ENCODE data around the gene UBR1.

Gene UBR1

DNA sequence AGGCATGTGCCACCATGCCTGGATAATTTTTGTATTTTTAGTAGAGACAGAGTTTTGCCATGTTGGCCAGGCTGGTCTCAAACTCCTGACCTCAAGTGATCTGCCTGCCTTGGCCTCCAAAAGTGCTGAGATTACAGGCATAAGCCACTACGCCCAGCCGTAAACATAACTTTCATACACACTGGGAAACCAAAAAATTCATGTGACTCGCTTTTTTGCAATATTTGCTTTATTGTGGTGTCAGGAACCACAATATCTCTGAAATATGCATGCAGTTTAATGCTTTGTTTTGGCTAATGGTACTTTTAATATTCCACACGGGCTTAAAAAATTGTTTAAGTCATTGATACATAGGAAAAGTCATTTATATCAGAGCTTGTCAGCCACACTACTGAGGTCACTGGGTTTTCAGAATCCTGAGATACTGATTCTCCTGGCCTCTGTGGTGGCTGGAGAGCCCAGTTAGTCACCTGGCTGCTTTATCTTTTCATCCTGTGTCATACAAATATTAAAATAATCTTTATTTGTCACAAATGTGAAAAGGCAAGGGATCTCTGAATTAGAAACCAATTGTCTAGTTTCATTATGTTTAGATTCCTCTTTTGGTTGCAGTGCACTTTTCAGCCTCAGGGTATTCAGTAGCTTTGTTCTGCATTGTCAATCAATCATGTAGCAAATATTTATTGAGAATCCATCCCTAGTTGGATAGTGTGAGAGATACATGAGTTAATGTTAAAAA, 37.5 kb upstream of the UBR1 start:
- no peak overlapping the region for H3K27ac ChIP-seq (ENCODE audit: low read length)
- peaks cover 13% of the 10 kb centered on the region for H3K4me1 ChIP-seq (ENCODE audit: low read length)
- 0 out of 2 replicates have a peak, but pooled peaks cover 4% of the 10 kb centered on the region for H3F3A ChIP-seq (ENCODE audit: insufficient read depth, low read length)
- no peaks in the 10 kb centered on the region for H3K27me3 ChIP-seq (replicated peaks; ENCODE audit: insufficient read depth, low read length)
- H3K9me2 ChIP-seq (replicated peaks; ENCODE audit: insufficient read depth, low read length): no peaks in the 10 kb centered on the region
- no peak overlapping the region for H3K9ac ChIP-seq (ENCODE audit: low read length)
- H3K79me2 ChIP-seq (ENCODE audit: low read length): peaks cover 11% of the 10 kb centered on the region; the same call in 1 of the 2 replicates
- no peak for TF ChIP-seq EZH2 (optimal IDR thresholded peaks at IDR 0.05; ENCODE audit: low read depth, low read length)
- no peak for TF ChIP-seq EZH2phosphoT487 (IDR thresholded peaks at IDR 0.05; ENCODE audit: low read length)
- TF ChIP-seq, protein P1, sequence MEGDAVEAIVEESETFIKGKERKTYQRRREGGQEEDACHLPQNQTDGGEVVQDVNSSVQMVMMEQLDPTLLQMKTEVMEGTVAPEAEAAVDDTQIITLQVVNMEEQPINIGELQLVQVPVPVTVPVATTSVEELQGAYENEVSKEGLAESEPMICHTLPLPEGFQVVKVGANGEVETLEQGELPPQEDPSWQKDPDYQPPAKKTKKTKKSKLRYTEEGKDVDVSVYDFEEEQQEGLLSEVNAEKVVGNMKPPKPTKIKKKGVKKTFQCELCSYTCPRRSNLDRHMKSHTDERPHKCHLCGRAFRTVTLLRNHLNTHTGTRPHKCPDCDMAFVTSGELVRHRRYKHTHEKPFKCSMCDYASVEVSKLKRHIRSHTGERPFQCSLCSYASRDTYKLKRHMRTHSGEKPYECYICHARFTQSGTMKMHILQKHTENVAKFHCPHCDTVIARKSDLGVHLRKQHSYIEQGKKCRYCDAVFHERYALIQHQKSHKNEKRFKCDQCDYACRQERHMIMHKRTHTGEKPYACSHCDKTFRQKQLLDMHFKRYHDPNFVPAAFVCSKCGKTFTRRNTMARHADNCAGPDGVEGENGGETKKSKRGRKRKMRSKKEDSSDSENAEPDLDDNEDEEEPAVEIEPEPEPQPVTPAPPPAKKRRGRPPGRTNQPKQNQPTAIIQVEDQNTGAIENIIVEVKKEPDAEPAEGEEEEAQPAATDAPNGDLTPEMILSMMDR (IDR thresholded peaks at IDR 0.05; ENCODE audit: low read length): no peak; the same call in 1 of the 2 replicates
- H2AFZ ChIP-seq (ENCODE audit: low read length): no peak overlapping the region
- peaks cover 2% of the 10 kb centered on the region; the same call in 1 of the 2 replicates for H3K36me3 ChIP-seq (replicated peaks; ENCODE audit: insufficient read depth, low read length)
- no peaks in the 10 kb centered on the region for H3K9me3 ChIP-seq (replicated peaks; ENCODE audit: insufficient read depth, low read length)
- H3K4me2 ChIP-seq (ENCODE audit: low read depth, low read length): no peak overlapping the region
- H3K4me3 ChIP-seq (ENCODE audit: low read length): no peak overlapping the region
- no peaks in the 10 kb centered on the region for H4K20me1 ChIP-seq (ENCODE audit: insufficient read depth, low read length)
- DNase-seq: no peak

GRCh38 chr15:43135351-43135750, 29.5 kb upstream of the UBR1 start:
- Histone ChIP-seq H3K4me3 (ENCODE audit: low read length) (no peak overlapping the region), H3K9me3 (replicated peaks; ENCODE audit: insufficient read depth, low read length) (no peaks in the 10 kb centered on the region), H3F3A (ENCODE audit: insufficient read depth, low read length) (peaks cover 14% of the 10 kb centered on the region), H3K79me2 (ENCODE audit: low read length) (peaks cover 47% of the 10 kb centered on the region), H2AFZ (ENCODE audit: low read length) (no peak overlapping the region), H3K27me3 (replicated peaks; ENCODE audit: insufficient read depth, low read length) (no peaks in the 10 kb centered on the region), H3K4me1 (ENCODE audit: low read length) (peaks cover 8% of the 10 kb centered on the region; the same call in 1 of the 2 replicates), H3K4me2 (ENCODE audit: low read depth, low read length) (peak overlapping the region; percentile 77; the same call in 1 of the 2 replicates), H3K9ac (ENCODE audit: low read length) (no peak overlapping the region), H3K27ac (ENCODE audit: low read length) (no peak overlapping the region), H3K9me2 (replicated peaks; ENCODE audit: insufficient read depth, low read length) (no peaks in the 10 kb centered on the region), H3K36me3 (replicated peaks; ENCODE audit: insufficient read depth, low read length) (peaks cover 13% of the 10 kb centered on the region; the same call in 1 of the 2 replicates), H4K20me1 (ENCODE audit: insufficient read depth, low read length) (no peaks in the 10 kb centered on the region)
- DNase-seq: no peak
- TF ChIP-seq, protein P1 (IDR thresholded peaks at IDR 0.05; ENCODE audit: low read length): no peak
- TF ChIP-seq EZH2 (optimal IDR thresholded peaks at IDR 0.05; ENCODE audit: low read depth, low read length) (no peak), EZH2phosphoT487 (IDR thresholded peaks at IDR 0.05; ENCODE audit: low read length) (no peak)

- H3K9ac ChIP-seq (ENCODE audit: low read length): peak overlapping the region; percentile 89
- H3K9me2 ChIP-seq (replicated peaks; ENCODE audit: insufficient read depth, low read length): no peaks in the 10 kb centered on the region
- no peaks in the 10 kb centered on the region for H4K20me1 ChIP-seq (ENCODE audit: insufficient read depth, low read length)
- H3K4me2 ChIP-seq (ENCODE audit: low read depth, low read length): peak overlapping the region; percentile 77
- H2AFZ ChIP-seq (ENCODE audit: low read length): peak overlapping the region; percentile 98
- H3K36me3 ChIP-seq (replicated peaks; ENCODE audit: insufficient read depth, low read length): peaks cover 13% of the 10 kb centered on the region; the same call in 1 of the 2 replicates
- peak; percentile 47 for DNase-seq
- H3K27me3 ChIP-seq (replicated peaks; ENCODE audit: insufficient read depth, low read length): no peaks in the 10 kb centered on the region
- H3K79me2 ChIP-seq (ENCODE audit: low read length): peaks cover 47% of the 10 kb centered on the region
- peaks cover 8% of the 10 kb centered on the region; the same call in 1 of the 2 replicates for H3K4me1 ChIP-seq (ENCODE audit: low read length)
- peak overlapping the region; percentile 66 for H3K4me3 ChIP-seq (ENCODE audit: low read length)
- peaks cover 14% of the 10 kb centered on the region for H3F3A ChIP-seq (ENCODE audit: insufficient read depth, low read length)
- H3K27ac ChIP-seq (ENCODE audit: low read length): peak overlapping the region; percentile 84
- no peaks in the 10 kb centered on the region for H3K9me3 ChIP-seq (replicated peaks; ENCODE audit: insufficient read depth, low read length)
- TF ChIP-seq EZH2 (optimal IDR thresholded peaks at IDR 0.05; ENCODE audit: low read depth, low read length) (no peak), EZH2phosphoT487 (IDR thresholded peaks at IDR 0.05; ENCODE audit: low read length) (no peak)
- TF ChIP-seq, protein P1 (IDR thresholded peaks at IDR 0.05; ENCODE audit: low read length): no peak
Observed at GRCh38 chr15:43134157-43134635, 28.4 kb upstream of the UBR1 start.

Data from MM.1S (cell line).